ENCODE results near the gene SLC23A2. TPM values are rescaled to one million over a fixed set of nuclear protein-coding genes. Genes with fewer than 3 reads are reported as not detected.

The SLC23A2 gene
- total and polyA plus RNA-seq, 4 donors: 9.1 to 48.4 (median 14.7) TPM

DNA sequence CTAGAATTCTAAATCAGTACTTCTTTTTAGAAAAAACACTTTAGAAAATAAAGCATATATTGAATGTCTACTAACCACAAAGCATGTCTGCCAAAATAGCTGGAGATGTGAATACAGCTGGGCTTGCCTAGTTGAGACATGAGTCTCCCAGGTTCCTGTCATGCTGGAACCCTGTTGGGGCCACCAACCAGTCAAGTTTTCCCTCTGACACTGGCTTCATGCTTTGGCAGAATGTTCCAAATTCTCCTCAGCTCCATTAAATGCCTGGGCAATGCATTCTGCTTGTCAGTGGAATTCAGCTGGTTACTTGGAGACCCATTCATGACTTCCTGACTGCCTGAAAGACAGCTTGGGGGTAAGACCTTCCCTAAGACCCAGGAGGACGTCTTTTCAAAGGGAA lies 192.4 kb downstream of the SLC23A2 start (continued):
- TF ChIP-seq, protein P1, sequence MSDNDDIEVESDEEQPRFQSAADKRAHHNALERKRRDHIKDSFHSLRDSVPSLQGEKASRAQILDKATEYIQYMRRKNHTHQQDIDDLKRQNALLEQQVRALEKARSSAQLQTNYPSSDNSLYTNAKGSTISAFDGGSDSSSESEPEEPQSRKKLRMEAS (IDR thresholded peaks at IDR 0.05): no peak
- TF ChIP-seq SP1 (IDR thresholded peaks at IDR 0.05) (no peak), NR2F2 (IDR thresholded peaks at IDR 0.05) (no peak)

DNA sequence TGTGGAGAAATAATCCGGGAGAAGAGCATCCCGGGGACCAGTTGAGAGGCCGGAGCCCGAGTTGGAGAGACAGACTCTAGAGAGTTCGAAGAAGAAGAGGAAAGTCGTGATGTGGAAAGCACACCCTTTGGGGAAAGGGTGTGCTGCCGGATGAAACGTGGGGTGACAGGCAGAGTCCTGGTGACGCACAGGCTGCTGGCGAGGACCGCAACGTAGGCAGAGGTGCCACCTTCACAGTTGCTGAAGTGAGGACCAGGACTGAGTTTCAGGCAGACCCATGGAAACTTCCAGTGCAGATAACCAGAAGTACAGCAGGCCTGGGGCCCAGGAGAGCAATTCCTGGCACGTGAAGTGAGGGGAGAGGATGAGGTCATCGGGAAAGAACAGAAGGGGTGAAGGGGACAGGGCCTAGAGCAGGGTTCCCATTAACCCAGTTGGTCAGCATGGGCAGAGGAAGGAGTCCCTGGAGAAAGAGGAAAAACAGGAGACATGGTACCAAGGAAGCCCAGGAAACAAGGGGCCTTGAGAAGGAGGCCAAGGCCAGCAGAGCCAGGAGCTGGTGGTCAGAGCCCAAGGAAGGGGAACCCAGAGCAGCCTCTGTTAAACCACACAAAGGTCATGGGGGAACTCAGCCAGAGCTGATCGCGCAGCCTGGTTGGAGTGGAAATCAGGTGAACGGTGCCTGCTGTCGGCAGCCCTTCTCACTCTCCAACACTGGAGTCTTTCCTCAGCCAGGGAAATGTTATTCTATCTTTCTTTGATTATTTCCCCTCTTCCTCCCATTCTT lies 195.5 kb downstream of the SLC23A2 start:
- Histone ChIP-seq H3K27me3 (ENCODE audit: control insufficient read depth in 4 of 4, insufficient read depth in 4 of 4, low read length in 3 of 4) (no peaks in the 10 kb centered on the region), H3K36me3 (ENCODE audit: control insufficient read depth in 4 of 4, insufficient read depth in 3 of 4, low read depth in 1 of 4, low read length in 3 of 4) (peaks cover 0 to 2% (median 0%) of the 10 kb centered on the region in 4 donors), H3K4me1 (ENCODE audit: control insufficient read depth in 4 of 4, insufficient read depth in 4 of 4, low read length in 3 of 4) (peaks cover 0 to 16% (median 0%) of the 10 kb centered on the region in 4 donors), H3K4me3 (ENCODE audit: low read depth in 1 of 3, low read length in 3 of 3) (no peak overlapping the region), H3K9ac (ENCODE audit: low read depth in 1 of 2, low read length in 2 of 2) (no peak overlapping the region), H3K27ac (ENCODE audit: low read depth in 1 of 2, low read length in 2 of 2) (no peak overlapping the region), H3K9me3 (ENCODE audit: control insufficient read depth in 4 of 4, low read length in 3 of 4) (no peaks in the 10 kb centered on the region)
- TF ChIP-seq, protein P2, sequence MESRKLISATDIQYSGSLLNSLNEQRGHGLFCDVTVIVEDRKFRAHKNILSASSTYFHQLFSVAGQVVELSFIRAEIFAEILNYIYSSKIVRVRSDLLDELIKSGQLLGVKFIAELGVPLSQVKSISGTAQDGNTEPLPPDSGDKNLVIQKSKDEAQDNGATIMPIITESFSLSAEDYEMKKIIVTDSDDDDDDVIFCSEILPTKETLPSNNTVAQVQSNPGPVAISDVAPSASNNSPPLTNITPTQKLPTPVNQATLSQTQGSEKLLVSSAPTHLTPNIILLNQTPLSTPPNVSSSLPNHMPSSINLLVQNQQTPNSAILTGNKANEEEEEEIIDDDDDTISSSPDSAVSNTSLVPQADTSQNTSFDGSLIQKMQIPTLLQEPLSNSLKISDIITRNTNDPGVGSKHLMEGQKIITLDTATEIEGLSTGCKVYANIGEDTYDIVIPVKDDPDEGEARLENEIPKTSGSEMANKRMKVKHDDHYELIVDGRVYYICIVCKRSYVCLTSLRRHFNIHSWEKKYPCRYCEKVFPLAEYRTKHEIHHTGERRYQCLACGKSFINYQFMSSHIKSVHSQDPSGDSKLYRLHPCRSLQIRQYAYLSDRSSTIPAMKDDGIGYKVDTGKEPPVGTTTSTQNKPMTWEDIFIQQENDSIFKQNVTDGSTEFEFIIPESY (IDR thresholded peaks at IDR 0.05): no peak
- no peak for TF ChIP-seq SP1 (IDR thresholded peaks at IDR 0.05)
- DNase-seq (ENCODE audit: low spot score): no peak
- WGBS: 84% methylated on average over 18 of the region's 18 CpGs

DNA sequence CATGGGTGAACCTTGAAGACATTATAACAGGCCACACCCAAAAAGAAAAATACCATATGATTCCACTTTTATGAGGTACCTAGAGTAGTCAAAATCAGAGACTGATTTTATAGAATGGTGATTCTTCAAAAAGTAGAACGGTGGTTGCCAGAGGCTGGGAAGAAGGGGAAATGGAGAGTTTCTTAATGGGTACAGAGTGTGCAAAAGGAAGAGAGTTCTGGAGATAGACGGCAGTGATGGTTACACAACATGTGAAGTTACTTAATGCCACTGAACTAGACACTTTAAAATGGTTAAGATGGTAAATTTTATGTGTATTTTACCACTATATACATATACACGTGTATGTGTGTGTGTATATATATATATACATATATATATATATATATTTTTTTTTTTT lies 198.8 kb downstream of the SLC23A2 start:
- H3K27me3 ChIP-seq (ENCODE audit: control insufficient read depth in 4 of 4, insufficient read depth in 4 of 4, low read length in 3 of 4): no peaks in the 10 kb centered on the region
- H3K4me3 ChIP-seq (ENCODE audit: low read depth in 1 of 3, low read length in 3 of 3): no peak overlapping the region
- no peak for DNase-seq (ENCODE audit: low spot score)
- peaks cover 0 to 6% (median 1%) of the 10 kb centered on the region in 4 donors for H3K36me3 ChIP-seq (ENCODE audit: control insufficient read depth in 4 of 4, insufficient read depth in 3 of 4, low read depth in 1 of 4, low read length in 3 of 4)
- no peak overlapping the region for H3K9ac ChIP-seq (ENCODE audit: low read depth in 1 of 2, low read length in 2 of 2)
- WGBS: 79% methylated on average over 3 of the region's 3 CpGs
- no peak for TF ChIP-seq FOXA2 (IDR thresholded peaks at IDR 0.05)
- TF ChIP-seq RAD21 (IDR thresholded peaks at IDR 0.05): no peak
- no peak for TF ChIP-seq HNF4A (conservative IDR thresholded peaks at IDR 0.05)
- TF ChIP-seq, protein P3, sequence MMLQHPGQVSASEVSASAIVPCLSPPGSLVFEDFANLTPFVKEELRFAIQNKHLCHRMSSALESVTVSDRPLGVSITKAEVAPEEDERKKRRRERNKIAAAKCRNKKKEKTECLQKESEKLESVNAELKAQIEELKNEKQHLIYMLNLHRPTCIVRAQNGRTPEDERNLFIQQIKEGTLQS (IDR thresholded peaks at IDR 0.05): no peak
- no peak for TF ChIP-seq TAF1 (conservative IDR thresholded peaks at IDR 0.05)
- TF ChIP-seq FOXA1 (IDR thresholded peaks at IDR 0.05): no peak
- TF ChIP-seq, protein P4, sequence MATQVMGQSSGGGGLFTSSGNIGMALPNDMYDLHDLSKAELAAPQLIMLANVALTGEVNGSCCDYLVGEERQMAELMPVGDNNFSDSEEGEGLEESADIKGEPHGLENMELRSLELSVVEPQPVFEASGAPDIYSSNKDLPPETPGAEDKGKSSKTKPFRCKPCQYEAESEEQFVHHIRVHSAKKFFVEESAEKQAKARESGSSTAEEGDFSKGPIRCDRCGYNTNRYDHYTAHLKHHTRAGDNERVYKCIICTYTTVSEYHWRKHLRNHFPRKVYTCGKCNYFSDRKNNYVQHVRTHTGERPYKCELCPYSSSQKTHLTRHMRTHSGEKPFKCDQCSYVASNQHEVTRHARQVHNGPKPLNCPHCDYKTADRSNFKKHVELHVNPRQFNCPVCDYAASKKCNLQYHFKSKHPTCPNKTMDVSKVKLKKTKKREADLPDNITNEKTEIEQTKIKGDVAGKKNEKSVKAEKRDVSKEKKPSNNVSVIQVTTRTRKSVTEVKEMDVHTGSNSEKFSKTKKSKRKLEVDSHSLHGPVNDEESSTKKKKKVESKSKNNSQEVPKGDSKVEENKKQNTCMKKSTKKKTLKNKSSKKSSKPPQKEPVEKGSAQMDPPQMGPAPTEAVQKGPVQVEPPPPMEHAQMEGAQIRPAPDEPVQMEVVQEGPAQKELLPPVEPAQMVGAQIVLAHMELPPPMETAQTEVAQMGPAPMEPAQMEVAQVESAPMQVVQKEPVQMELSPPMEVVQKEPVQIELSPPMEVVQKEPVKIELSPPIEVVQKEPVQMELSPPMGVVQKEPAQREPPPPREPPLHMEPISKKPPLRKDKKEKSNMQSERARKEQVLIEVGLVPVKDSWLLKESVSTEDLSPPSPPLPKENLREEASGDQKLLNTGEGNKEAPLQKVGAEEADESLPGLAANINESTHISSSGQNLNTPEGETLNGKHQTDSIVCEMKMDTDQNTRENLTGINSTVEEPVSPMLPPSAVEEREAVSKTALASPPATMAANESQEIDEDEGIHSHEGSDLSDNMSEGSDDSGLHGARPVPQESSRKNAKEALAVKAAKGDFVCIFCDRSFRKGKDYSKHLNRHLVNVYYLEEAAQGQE (IDR thresholded peaks at IDR 0.05): no peak
- TF ChIP-seq RXRA (IDR thresholded peaks at IDR 0.05): no peak
- TF ChIP-seq EGR1 (IDR thresholded peaks at IDR 0.05; ENCODE audit: low read depth in 2 of 2): no peak
- TF ChIP-seq, protein P1 (IDR thresholded peaks at IDR 0.05): no peak
- TF ChIP-seq JUND (IDR thresholded peaks at IDR 0.05): no peak
- no peak for TF ChIP-seq GABPA (IDR thresholded peaks at IDR 0.05 in 1 of 2, conservative IDR thresholded peaks at IDR 0.05 in 1 of 2)
- TF ChIP-seq YY1 (IDR thresholded peaks at IDR 0.05): no peak
- H3K4me1 ChIP-seq (ENCODE audit: control insufficient read depth in 4 of 4, insufficient read depth in 4 of 4, low read length in 3 of 4): peaks cover 0 to 6% (median 0%) of the 10 kb centered on the region in 4 donors
- no peak overlapping the region for H3K27ac ChIP-seq (ENCODE audit: low read depth in 1 of 2, low read length in 2 of 2)
- H3K9me3 ChIP-seq (ENCODE audit: control insufficient read depth in 4 of 4, low read length in 3 of 4): peaks cover 1 to 8% (median 6%) of the 10 kb centered on the region in 4 donors

All from liver (tissue), 9 donors.